Cardiac septum (tissue), 1 donor: ENCODE measurements around the gene RABL2B. TPM values are rescaled to one million over a fixed set of nuclear protein-coding genes. Genes with fewer than 3 reads are reported as not detected.
"Not testable (repeated sequence)": the region's sequence is repeated elsewhere in the genome, so short reads cannot be mapped to it uniquely, and the experiment has no call there.

ENCODE experiments used
- DNase-seq: peaks from one replicate; pipeline ENCODE4 v3.0.0-alpha.2; 2020; ENCODE audit warnings: low spot score
- intact Hi-C: fragments of 100-400 bp; cut with DNase I; formaldehyde crosslinking; loops from one replicate; pipeline ENCODE4 v1.14.0; 2022
- long read RNA-seq: library from polyadenylated mRNA; unstranded; transcript quantifications from one replicate; pipeline ENCODE4 v2.0.0, GENCODE V29; 2021
- total RNA-seq: library from RNA; stranded (reverse); fragmentation: NEBNext Ultra II Directional; extraction: Animal tissue kit (Norgen Biotek cat#: 25700); gene quantifications from one replicate; pipeline ENCODE4 v1.2.1, GENCODE V29; 2021
- donor health status: DM: no; HTN: no; CAD: no.

RABL2B gene
- 9.2 TPM for total RNA-seq
- long read RNA-seq, partial matches to known transcripts, result 1 of 7 reads
- long read RNA-seq, other reads (novel, unspliced or antisense), result 4 of 7 reads

- intact Hi-C loops, result not testable (repeated sequence)
- DNase-seq, result peak; percentile 95
Observed at GRCh38 chr22:50783033-50783879, at the start of gene RABL2B. RABL2B (minus strand) TSS chr22:50783636; CDS start chr22:50782294, 1,342 bp downstream.

GRCh38 chr22:50786936-50787335 lies 3.5 kb upstream of the RABL2B start:
- DNase-seq, intact Hi-C loops: not testable (repeated sequence)

GRCh38 chr22:50785289-50785688 lies 1.9 kb upstream of the RABL2B start:
- DNase-seq, intact Hi-C loops: not testable (repeated sequence)

GRCh38 chr22:50783880-50784276 lies 442 bp upstream of the RABL2B start:
- intact Hi-C loops, DNase-seq: not testable (repeated sequence)

- intact Hi-C loops, result not testable (repeated sequence)
Observed at GRCh38 chr22:50782253-50782652, 1.2 kb downstream of the RABL2B start.

GRCh38 chr22:50780244-50780643 lies 3.2 kb downstream of the RABL2B start:
- intact Hi-C loops, DNase-seq: not testable (repeated sequence)

More at GRCh38 chr22:50782253-50782652, 1.2 kb downstream of the RABL2B start:
- not testable (repeated sequence) for DNase-seq

- DNase-seq, intact Hi-C loops: not testable (repeated sequence)
Observed at GRCh38 chr22:50777631-50778030, 5.8 kb downstream of the RABL2B start.

- intact Hi-C loops, DNase-seq: not testable (repeated sequence)
Observed at GRCh38 chr22:50775132-50775531, 8.3 kb downstream of the RABL2B start.

GRCh38 chr22:50764288-50764687 lies 19.1 kb downstream of the RABL2B start:
- DNase-seq, intact Hi-C loops: not testable (repeated sequence)

- DNase-seq, intact Hi-C loops: not testable (repeated sequence)
Observed at GRCh38 chr22:50761829-50762228, 21.6 kb downstream of the RABL2B start.

- DNase-seq, intact Hi-C loops: not testable (repeated sequence)
Observed at GRCh38 chr22:50759597-50760341, 23.7 kb downstream of the RABL2B start.

GRCh38 chr22:50756949-50757491 lies 26.4 kb downstream of the RABL2B start:
- DNase-seq, intact Hi-C loops: not testable (repeated sequence)

GRCh38 chr22:50756406-50756805 lies 27.0 kb downstream of the RABL2B start:
- intact Hi-C loops, DNase-seq: not testable (repeated sequence)

- intact Hi-C loops, DNase-seq: not testable (repeated sequence)
Observed at GRCh38 chr22:50755251-50755650, 28.2 kb downstream of the RABL2B start.

GRCh38 chr22:50749302-50750074 lies 33.9 kb downstream of the RABL2B start:
- intact Hi-C loops, result not testable (repeated sequence)

GRCh38 chr22:50748630-50749029 lies 34.8 kb downstream of the RABL2B start:
- DNase-seq, intact Hi-C loops: not testable (repeated sequence)

More at GRCh38 chr22:50749302-50750074, 33.9 kb downstream of the RABL2B start:
- not testable (repeated sequence) for DNase-seq

- intact Hi-C loops, DNase-seq: not testable (repeated sequence)
Observed at GRCh38 chr22:50747521-50747920, 35.9 kb downstream of the RABL2B start.

GRCh38 chr22:50744424-50744823 lies 39.0 kb downstream of the RABL2B start:
- DNase-seq, intact Hi-C loops: not testable (repeated sequence)

GRCh38 chr22:50740714-50741113 lies 42.7 kb downstream of the RABL2B start:
- DNase-seq, intact Hi-C loops: not testable (repeated sequence)
